GM20431 (cell line): Measurements from ENCODE around the gene COL6A3.
"Not testable (repeated sequence)": the region's sequence is repeated elsewhere in the genome, so short reads cannot be mapped to it uniquely, and the experiment has no call there.

Source experiments
- in situ Hi-C: fragments of 300-500 bp; cut with MseI, MboI; formaldehyde crosslinking; loops from one replicate; pipeline ENCODE4 v1.15.0; 2020; ENCODE audit warnings: low sequenced_read_pairs; ENCODE audit not compliant: unreplicated experiment

COL6A3 gene

GRCh38 chr2:237390235-237390634 is 23.7 kb downstream of the COL6A3 start:
- in situ Hi-C loops = no loop called here

- in situ Hi-C loops = no loop called here
These were observed 24.1 kb downstream of the COL6A3 start for GRCh38 chr2:237389831-237390230.

- in situ Hi-C loops = no loop called here
These were observed 25.9 kb downstream of the COL6A3 start for GRCh38 chr2:237388036-237388435.

GRCh38 chr2:237384672-237385020 is 29.3 kb downstream of the COL6A3 start:
- in situ Hi-C loops = no loop called here

- in situ Hi-C loops = no loop called here
These were observed 29.8 kb downstream of the COL6A3 start for GRCh38 chr2:237383991-237384671.

GRCh38 chr2:237380768-237381167 is 33.2 kb downstream of the COL6A3 start:
- in situ Hi-C loops = no loop called here

- in situ Hi-C loops = no loop called here
These were observed 34.3 kb downstream of the COL6A3 start for GRCh38 chr2:237379636-237380035.

GRCh38 chr2:237378650-237379049 is 35.3 kb downstream of the COL6A3 start:
- in situ Hi-C loops = no loop called here

GRCh38 chr2:237374284-237375060 is 39.5 kb downstream of the COL6A3 start:
- in situ Hi-C loops = no loop called here

- in situ Hi-C loops = no loop called here
These were observed 42.1 kb downstream of the COL6A3 start for GRCh38 chr2:237371856-237372255.

GRCh38 chr2:237365671-237366070 is 48.3 kb downstream of the COL6A3 start:
- in situ Hi-C loops = no loop called here

- in situ Hi-C loops = no loop called here
These were observed 49.3 kb downstream of the COL6A3 start for GRCh38 chr2:237364655-237365054.

GRCh38 chr2:237361194-237362004 is 52.6 kb downstream of the COL6A3 start:
- in situ Hi-C loops = no loop called here

GRCh38 chr2:237359894-237360780 is 53.8 kb downstream of the COL6A3 start:
- in situ Hi-C loops = no loop called here

- in situ Hi-C loops = no loop called here
These were observed 54.5 kb downstream of the COL6A3 start for GRCh38 chr2:237359518-237359840.

- in situ Hi-C loops = no loop called here
These were observed 55.0 kb downstream of the COL6A3 start for GRCh38 chr2:237358721-237359517.

GRCh38 chr2:237355701-237356100 is 58.3 kb downstream of the COL6A3 start:
- in situ Hi-C loops = no loop called here

- in situ Hi-C loops = no loop called here
These were observed 59.1 kb downstream of the COL6A3 start for GRCh38 chr2:237354892-237355291.

GRCh38 chr2:237354172-237354571 is 59.8 kb downstream of the COL6A3 start:
- in situ Hi-C loops = not testable (repeated sequence)
